ENCODE data around the gene GPR146. TPM values are rescaled to one million over a fixed set of nuclear protein-coding genes. Genes with fewer than 3 reads are reported as not detected.
A peak's percentile ranks its signal among the peaks of the same experiment; 100 is the strongest.

GPR146 gene
- total RNA-seq, 3 donors from 2014 or later: 0.21 to 0.52 TPM; not detected in 1

- no peaks in the 10 kb centered on the region for H3K36me3 Mint-ChIP-seq (ENCODE audit: insufficient read depth)
- peaks cover 21% of the 10 kb centered on the region for H3K27me3 Mint-ChIP-seq (ENCODE audit: low read depth)
- ATAC-seq: no peak
- peak overlapping the region; percentile 40 for H3K4me3 Mint-ChIP-seq
- DNase-seq: no peak
- H3K9me3 Mint-ChIP-seq: no peaks in the 10 kb centered on the region
- H3K4me1 Mint-ChIP-seq (ENCODE audit: low read depth): peaks cover 39% of the 10 kb centered on the region
Observed at GRCh38 chr7:1040790-1041189, 3.6 kb upstream of the GPR146 start.

- Mint-ChIP-seq H3K4me3 (peak overlapping the region; percentile 16), H3K4me1 (ENCODE audit: low read depth) (peaks cover 50% of the 10 kb centered on the region), H3K9me3 (no peaks in the 10 kb centered on the region), H3K36me3 (ENCODE audit: insufficient read depth) (no peaks in the 10 kb centered on the region), H3K27me3 (ENCODE audit: low read depth) (peaks cover 21% of the 10 kb centered on the region)
- DNase-seq (no peak), ATAC-seq (no peak)
Observed at GRCh38 chr7:1041551-1042491, 2.5 kb upstream of the GPR146 start.

- no peaks in the 10 kb centered on the region for H3K9me3 Mint-ChIP-seq
- H3K27me3 Mint-ChIP-seq (ENCODE audit: low read depth): peaks cover 21% of the 10 kb centered on the region
- H3K36me3 Mint-ChIP-seq (ENCODE audit: insufficient read depth): no peaks in the 10 kb centered on the region
- ATAC-seq (no peak), DNase-seq (no peak)
- no peak overlapping the region for H3K4me3 Mint-ChIP-seq
- H3K4me1 Mint-ChIP-seq (ENCODE audit: low read depth): peaks cover 56% of the 10 kb centered on the region
Observed at GRCh38 chr7:1042492-1042833, 1.9 kb upstream of the GPR146 start.

- peaks cover 66% of the 10 kb centered on the region for H3K4me1 Mint-ChIP-seq (ENCODE audit: low read depth)
Observed at GRCh38 chr7:1043552-1044188, 676 bp upstream of the GPR146 start.

GRCh38 chr7:1045069-1046063 lies 1.0 kb downstream of the GPR146 start:
- ATAC-seq (no peak), DNase-seq (no peak)
- Mint-ChIP-seq H3K27me3 (ENCODE audit: low read depth) (peaks cover 18% of the 10 kb centered on the region), H3K4me1 (ENCODE audit: low read depth) (peaks cover 74% of the 10 kb centered on the region), H3K9me3 (no peaks in the 10 kb centered on the region), H3K4me3 (peak overlapping the region; percentile 83), H3K36me3 (ENCODE audit: insufficient read depth) (no peaks in the 10 kb centered on the region)

More at GRCh38 chr7:1043552-1044188, 676 bp upstream of the GPR146 start:
- DNase-seq: no peak
- Mint-ChIP-seq H3K9me3 (no peaks in the 10 kb centered on the region), H3K4me3 (peak overlapping the region; percentile 74), H3K27me3 (ENCODE audit: low read depth) (peaks cover 21% of the 10 kb centered on the region), H3K36me3 (ENCODE audit: insufficient read depth) (no peaks in the 10 kb centered on the region)
- ATAC-seq: no peak

- no peaks in the 10 kb centered on the region for H3K36me3 Mint-ChIP-seq (ENCODE audit: insufficient read depth)
- peak overlapping the region; percentile 26 for H3K4me3 Mint-ChIP-seq
- ATAC-seq (no peak), DNase-seq (peak; percentile 26)
- H3K4me1 Mint-ChIP-seq (ENCODE audit: low read depth): peaks cover 63% of the 10 kb centered on the region
- H3K9me3 Mint-ChIP-seq: no peaks in the 10 kb centered on the region
- peaks cover 5% of the 10 kb centered on the region for H3K27me3 Mint-ChIP-seq (ENCODE audit: low read depth)
Observed at GRCh38 chr7:1046722-1047679, 2.7 kb downstream of the GPR146 start.

GRCh38 chr7:1049006-1049741 lies 4.8 kb downstream of the GPR146 start:
- no peaks in the 10 kb centered on the region for H3K9me3 Mint-ChIP-seq
- DNase-seq (no peak), ATAC-seq (no peak)
- H3K4me1 Mint-ChIP-seq (ENCODE audit: low read depth): peaks cover 47% of the 10 kb centered on the region
- H3K4me3 Mint-ChIP-seq: no peak overlapping the region
- H3K36me3 Mint-ChIP-seq (ENCODE audit: insufficient read depth): no peaks in the 10 kb centered on the region
- H3K27me3 Mint-ChIP-seq (ENCODE audit: low read depth): no peaks in the 10 kb centered on the region

- ATAC-seq (no peak), DNase-seq (no peak)
- Mint-ChIP-seq H3K4me3 (no peak overlapping the region), H3K9me3 (no peaks in the 10 kb centered on the region), H3K36me3 (ENCODE audit: insufficient read depth) (no peaks in the 10 kb centered on the region), H3K27me3 (ENCODE audit: low read depth) (no peaks in the 10 kb centered on the region), H3K4me1 (ENCODE audit: low read depth) (peaks cover 50% of the 10 kb centered on the region)
Observed at GRCh38 chr7:1049801-1050200, 5.5 kb downstream of the GPR146 start.

- Mint-ChIP-seq H3K27me3 (ENCODE audit: low read depth) (no peaks in the 10 kb centered on the region), H3K9me3 (no peaks in the 10 kb centered on the region), H3K4me1 (ENCODE audit: low read depth) (peaks cover 50% of the 10 kb centered on the region), H3K36me3 (ENCODE audit: insufficient read depth) (no peaks in the 10 kb centered on the region), H3K4me3 (no peak overlapping the region)
- DNase-seq: no peak
- ATAC-seq: no peak
Observed at GRCh38 chr7:1050254-1050906, 6.0 kb downstream of the GPR146 start.

- H3K27me3 Mint-ChIP-seq (ENCODE audit: low read depth): no peaks in the 10 kb centered on the region
- peaks cover 47% of the 10 kb centered on the region for H3K4me1 Mint-ChIP-seq (ENCODE audit: low read depth)
- ATAC-seq (no peak), DNase-seq (no peak)
- H3K36me3 Mint-ChIP-seq (ENCODE audit: insufficient read depth): no peaks in the 10 kb centered on the region
- no peaks in the 10 kb centered on the region for H3K9me3 Mint-ChIP-seq
- no peak overlapping the region for H3K4me3 Mint-ChIP-seq
Observed at GRCh38 chr7:1050956-1051690, 6.8 kb downstream of the GPR146 start.

- H3K4me3 Mint-ChIP-seq: no peak overlapping the region
- no peak for ATAC-seq
Observed at GRCh38 chr7:1052031-1052818, 7.9 kb downstream of the GPR146 start.

More at GRCh38 chr7:1052031-1052818, 7.9 kb downstream of the GPR146 start:
- H3K4me1 Mint-ChIP-seq (ENCODE audit: low read depth): peaks cover 36% of the 10 kb centered on the region
- no peaks in the 10 kb centered on the region for H3K27me3 Mint-ChIP-seq (ENCODE audit: low read depth)
- DNase-seq: no peak
- H3K9me3 Mint-ChIP-seq: no peaks in the 10 kb centered on the region
- no peaks in the 10 kb centered on the region for H3K36me3 Mint-ChIP-seq (ENCODE audit: insufficient read depth)

All from activated T-cell treated with anti-CD3 and anti-CD28 coated beads, Interleukin-2, amount 50 U/mL, for 4 hours (primary cell).